Adrenal gland (tissue), 5 donors: Measurements from ENCODE around the gene PRDM16.

ENCODE experiments used
- POLR2A ChIP-seq, 2 donors: fragments of 450-650 bp; IDR thresholded peaks; one replicate each; pipeline ENCODE4 v1.6.1; 2017; ENCODE audit warnings: antibody characterized with exemption in 2 of 2, mild to moderate bottlenecking in 2 of 2, moderate library complexity in 1 of 2
- TF ChIP-seq, protein P1 (sequence below), 6 experiments: fragments of 450-650 bp in 4 of 6; fragments of 200-600 bp in 2 of 6; sonication (generic) in 1 of 6; IDR thresholded peaks; 1 replicate in 5 of 6; 2 replicates in 1 of 6; pipeline versions ENCODE4 v1.5.1 to v1.8.0; 2016 to 2021; ENCODE audit warnings: antibody characterized with exemption in 6 of 6, mild to moderate bottlenecking in 2 of 6, moderate library complexity in 1 of 6
- donor health status: DM: no; HTN: no; CAD: no.

DNA sequence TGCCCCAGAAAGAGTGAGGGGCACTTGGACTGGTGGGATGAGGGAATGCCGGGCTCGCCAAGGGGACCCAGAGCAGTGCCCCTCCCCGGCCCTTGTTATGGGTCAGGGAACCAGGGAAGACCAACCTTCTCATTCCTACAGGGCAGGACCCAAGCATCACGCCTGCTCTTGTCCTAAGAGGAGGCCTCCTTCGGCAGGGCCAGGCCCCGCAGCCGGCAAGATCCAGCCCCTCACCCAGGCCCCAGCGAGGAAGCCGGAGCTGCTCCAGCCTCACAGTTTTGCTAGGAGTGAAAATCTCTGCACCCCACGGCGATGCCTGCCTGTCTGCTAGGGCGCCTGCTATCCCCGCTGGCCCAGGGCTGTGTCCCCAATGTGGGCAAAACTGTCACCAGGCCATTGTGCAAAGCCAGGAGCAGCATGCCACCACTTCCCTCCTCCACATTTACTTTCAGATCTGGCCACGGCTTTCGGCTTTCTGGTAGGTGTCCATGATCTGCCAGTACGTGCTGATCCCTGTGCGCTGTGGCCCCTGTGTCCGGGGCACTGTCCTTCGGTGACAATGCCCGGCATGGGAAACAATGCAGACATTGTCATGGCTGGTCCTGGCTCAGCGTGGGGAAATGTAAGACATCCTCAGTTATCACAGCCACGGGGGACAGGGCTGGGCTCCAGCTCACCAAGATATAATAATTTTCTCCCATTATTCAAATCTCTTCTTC, 38.2 kb upstream of the PRDM16 start:
- TF ChIP-seq, protein P1, sequence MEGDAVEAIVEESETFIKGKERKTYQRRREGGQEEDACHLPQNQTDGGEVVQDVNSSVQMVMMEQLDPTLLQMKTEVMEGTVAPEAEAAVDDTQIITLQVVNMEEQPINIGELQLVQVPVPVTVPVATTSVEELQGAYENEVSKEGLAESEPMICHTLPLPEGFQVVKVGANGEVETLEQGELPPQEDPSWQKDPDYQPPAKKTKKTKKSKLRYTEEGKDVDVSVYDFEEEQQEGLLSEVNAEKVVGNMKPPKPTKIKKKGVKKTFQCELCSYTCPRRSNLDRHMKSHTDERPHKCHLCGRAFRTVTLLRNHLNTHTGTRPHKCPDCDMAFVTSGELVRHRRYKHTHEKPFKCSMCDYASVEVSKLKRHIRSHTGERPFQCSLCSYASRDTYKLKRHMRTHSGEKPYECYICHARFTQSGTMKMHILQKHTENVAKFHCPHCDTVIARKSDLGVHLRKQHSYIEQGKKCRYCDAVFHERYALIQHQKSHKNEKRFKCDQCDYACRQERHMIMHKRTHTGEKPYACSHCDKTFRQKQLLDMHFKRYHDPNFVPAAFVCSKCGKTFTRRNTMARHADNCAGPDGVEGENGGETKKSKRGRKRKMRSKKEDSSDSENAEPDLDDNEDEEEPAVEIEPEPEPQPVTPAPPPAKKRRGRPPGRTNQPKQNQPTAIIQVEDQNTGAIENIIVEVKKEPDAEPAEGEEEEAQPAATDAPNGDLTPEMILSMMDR (IDR thresholded peaks at IDR 0.05): no peak
- TF ChIP-seq POLR2A (IDR thresholded peaks at IDR 0.05): no peak
